Hippocampal formation (tissue), 2 donors: ENCODE data around the gene RHBDD1.

Experiments
- DNase-seq, 2 donors: peaks; one replicate each; lab custom pipeline; 2025; lab: John Stamatoyannopoulos, UW

Gene RHBDD1

DNA sequence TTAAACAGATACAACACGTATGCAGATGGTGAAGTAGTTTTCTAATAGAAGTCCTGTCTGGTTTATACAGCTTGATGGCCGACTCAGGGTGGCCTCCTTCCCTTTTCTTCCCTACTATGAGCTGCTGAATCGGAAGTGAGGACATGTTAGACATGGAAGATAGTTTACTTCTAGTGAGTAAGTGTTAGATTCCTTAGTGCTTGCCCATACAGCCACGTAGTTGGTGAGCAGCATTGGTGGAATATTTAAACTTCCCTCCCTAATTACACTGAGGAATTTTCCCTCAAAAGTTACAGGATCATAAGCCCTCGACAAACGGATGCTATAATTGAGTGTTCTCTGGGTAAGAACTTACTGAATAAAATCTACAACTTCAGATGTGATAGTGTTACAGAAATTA, 52.1 kb downstream of the RHBDD1 start:
- no peak for DNase-seq

DNA sequence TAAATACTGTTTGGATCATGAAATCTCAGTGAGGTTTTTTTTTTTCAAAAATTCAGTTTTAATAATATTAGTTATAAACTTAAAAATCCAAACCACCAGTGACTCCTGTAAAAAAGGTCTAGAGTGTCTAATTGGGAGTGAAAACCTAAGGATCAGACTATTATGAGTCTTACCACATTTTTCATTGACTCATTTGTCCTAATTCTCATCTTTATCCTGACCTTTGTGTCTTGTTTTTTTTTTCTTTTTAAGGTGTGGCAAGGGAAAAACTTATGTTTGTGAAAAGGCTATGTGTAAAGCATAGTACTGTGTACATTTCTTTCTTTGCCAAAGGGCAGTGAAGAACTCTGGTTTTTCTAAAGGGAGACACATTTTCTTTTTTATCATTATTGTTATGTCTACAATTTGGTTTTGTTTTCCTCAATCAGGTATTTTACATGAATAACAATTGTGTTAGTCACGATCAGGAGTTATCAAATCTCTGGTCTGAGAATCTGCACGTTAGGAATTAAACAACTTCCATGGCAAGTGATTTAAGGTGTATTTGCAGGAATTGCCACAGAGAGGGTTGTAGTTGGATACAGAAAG, 52.6 kb downstream of the RHBDD1 start:
- DNase-seq, result no peak

DNA sequence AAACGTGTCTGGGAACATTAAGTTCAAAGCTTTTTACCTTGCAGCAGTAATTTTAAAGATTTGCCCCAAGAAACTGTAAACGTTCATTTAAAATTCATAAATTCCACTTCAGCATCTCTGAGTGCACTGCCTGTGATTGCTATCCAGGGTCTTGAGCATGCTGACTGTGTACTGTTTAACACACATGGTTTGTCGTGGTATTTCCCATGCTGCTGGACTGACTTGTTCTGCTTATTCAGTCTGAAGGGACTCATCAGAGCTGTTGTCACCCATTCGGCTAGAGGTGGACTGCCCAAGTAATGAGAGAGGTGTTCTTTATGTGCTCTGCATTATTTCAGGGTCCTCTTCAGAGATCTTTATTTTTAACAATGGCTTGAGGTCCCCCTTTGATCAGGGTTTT, 53.1 kb downstream of the RHBDD1 start:
- no peak for DNase-seq

DNA sequence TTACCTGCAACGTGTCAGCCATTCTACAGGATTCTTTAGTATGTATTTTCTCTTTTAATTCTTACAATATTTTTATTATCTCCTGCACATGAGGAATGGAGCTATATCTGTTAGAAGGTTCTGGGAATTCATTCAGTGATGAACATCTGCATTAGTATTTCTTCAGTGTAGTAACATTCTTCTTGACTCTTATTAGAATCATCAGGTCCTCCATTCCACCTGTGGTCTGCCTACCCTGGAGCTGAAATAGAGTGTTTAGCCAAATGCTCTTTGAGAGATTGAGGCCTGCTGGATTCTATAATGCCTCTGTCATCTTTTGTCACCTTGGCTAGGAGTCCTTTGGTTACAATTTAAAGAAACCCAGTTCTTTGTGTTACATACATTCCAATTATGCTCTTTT, 54.4 kb downstream of the RHBDD1 start:
- no peak for DNase-seq

DNA sequence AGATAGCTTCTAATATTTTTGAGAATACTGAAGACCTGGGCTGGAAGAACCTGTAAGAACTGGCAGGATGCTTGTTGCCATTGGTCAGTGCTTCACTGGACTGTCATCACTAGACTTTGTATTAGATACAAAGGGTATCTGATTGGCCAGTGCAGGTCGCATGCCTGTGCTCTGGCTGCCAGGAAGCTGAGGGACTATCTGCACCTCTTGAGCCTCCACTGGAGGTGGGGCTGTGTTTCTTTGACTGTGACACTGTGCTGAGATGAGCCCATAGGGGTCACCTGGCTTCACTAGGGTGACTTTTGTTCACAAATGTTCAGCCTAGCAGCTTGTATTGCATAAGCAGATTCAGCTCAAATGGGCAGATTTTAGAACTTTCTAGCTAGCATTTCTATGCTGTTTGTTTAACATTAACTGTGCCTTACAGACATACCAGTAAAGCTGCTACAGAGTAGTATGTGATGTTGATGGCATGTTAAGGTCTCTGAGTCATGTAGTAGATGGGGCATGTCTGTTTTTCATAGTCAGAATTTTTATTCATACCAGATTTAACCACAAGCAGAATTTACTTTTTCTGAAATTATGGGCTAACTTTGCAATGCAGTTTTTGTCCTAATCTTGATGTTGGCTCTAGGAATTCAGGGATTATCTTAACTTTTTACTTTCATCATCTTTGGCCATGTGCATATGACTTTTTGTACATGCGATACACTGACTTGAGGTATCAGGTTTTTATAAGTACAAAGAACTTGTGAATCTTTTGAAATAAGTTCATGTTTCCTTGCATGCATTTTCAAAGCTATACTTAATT, 56.1 kb downstream of the RHBDD1 start:
- no peak for DNase-seq

DNA sequence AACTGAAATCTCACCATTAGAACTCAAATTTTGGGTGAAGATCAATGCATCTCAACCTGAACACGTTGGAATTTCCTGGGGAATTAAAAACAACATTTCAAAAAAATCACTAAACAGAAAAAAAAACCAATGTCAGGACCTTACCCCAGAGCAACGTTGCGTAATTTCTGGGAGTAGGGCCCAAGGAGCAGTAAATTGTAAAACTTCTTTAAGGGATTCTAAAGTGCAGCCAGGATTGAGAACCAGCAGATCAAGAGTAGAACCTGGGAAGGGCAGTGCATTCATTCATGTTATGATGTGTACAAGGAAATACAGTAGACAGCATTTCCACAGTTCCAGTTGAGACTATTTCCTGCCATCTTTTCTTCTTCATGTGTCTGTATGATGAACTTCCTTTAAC, 56.9 kb downstream of the RHBDD1 start:
- DNase-seq, result no peak

DNA sequence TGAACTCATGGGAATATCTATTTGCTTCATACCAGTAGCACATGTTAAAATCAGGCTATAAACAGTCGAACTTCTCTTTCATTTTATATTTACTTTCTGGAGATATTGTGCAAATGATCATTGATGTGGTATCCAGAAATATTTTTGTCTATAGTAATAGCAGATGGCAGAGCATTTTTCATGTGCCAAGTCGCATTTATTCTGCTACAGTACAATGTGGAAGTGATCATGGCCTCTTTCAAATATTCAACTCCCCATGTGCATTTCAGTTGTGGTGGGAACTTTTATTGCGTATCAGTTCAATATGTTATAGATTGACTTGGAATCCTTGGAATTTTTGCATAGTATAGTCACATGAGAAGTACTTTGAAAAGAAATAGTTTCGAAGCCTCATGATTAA, 57.4 kb downstream of the RHBDD1 start:
- DNase-seq, result no peak

DNA sequence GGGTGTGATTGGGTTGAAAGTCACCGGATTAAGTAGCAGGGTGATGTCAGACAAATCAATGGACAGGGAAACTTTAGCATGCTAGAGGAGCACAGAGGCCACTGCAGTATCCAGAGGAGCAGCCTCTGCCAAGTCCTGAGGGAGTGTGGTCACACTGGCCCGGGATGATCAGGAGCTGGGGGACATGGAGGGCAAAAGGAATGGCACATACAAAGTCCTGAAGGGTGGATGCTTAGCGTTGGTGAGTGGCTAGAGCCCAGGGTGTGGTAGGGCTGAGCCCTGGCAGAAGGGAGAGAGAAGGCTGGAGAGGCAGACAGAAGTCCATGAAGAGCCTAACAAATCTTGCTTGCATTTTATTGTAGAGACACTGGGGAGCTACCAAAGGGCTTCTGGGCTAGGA, 58.9 kb downstream of the RHBDD1 start:
- DNase-seq, result no peak

DNA sequence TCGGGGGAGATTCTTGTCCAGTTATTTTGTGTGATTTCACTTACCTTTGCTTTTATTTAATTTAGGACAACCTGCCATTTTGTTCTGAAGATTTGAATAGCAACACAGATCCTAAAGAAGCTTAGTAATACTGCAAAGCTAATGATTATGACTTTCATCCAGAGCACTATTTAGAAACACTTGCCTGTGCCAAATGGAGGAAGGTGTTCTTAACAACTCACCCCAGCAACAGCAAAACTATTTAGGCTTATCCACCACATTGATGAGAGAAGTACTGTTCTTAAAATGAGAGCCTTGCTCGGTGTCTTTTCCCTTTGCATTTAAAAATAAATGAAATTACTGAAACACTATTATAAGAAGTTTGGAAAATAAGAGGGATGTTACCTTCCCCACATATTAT, 59.7 kb downstream of the RHBDD1 start:
- no peak for DNase-seq

DNA sequence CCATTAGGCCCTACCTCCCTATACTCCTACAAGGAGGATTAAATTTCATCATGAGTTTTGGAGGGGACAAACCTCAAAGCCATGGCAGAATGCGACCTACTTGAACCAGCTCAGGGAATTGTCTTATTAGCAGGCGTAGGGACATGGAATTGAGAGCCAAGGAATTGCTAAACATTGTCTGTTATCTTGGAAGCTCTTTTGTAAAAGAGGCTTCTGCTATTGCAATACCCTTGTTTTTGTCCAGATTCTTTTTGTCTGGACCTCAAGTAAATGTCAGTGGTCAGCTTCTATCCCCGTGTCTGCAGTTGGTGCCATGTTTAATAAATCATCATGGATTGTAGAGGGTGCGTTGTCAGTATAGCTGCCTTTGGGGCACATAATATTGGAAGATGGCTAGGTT, 62.3 kb downstream of the RHBDD1 start:
- no peak for DNase-seq

DNA sequence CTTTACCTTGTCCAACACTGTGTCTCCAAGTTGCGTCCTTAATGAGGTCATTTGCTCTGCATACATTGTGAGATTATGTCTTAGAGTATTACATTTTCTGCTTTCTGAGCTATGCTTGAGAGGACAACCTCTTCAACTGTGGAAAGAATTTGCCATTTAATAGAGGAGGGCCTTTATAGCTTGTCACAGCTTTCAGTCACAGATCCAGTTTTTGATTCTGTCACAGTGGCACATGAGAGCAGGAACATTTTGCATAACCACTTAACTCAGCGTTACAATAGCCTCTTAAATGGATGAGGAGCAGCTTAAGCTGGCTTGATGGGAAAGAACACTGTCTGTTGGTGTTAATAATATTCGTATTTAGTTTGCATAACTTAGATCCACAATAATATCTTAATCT, 63.0 kb downstream of the RHBDD1 start:
- no peak for DNase-seq

DNA sequence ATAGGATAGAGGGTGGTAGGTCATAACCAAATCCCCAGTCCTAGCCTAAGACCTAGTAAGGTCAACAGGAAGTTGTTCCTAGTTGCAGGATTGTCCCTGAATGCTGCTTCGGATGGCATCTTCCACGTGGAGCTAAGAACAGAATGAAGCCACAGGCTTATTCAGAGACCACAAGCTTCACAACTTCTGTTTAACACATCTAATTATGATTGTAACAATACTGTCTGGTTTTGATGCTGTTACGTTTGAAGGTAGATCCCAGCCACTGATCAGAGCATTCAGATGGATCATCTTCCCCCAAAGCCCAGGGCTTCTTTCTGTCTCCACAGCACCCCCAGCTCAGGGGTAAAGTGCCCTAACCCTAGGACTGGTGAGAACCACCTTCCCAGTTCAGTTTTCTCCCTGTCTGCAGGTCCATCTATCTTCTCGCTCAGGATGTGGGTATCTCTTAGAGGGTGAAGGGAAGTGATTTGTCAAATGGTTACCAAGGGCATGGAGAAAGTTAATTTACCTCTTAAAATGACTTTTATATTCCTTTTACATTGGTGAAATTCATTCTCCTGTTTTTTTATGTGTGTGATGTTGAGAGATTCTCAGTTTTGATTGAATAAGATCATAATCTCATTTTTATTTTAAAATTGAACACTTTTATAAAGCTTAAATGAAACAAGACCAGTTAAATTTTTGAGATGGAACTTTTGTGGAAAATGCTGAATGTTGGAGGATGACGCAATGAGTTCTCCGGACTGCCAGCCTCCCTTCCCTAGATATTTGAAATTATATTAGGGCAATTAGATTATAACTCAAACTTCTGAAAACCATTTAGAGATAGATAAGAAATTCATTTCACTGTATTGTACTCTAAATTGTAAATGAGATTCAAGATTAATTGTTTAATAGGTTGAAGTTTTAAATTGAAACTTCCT, 66.5 kb downstream of the RHBDD1 start:
- no peak for DNase-seq

DNA sequence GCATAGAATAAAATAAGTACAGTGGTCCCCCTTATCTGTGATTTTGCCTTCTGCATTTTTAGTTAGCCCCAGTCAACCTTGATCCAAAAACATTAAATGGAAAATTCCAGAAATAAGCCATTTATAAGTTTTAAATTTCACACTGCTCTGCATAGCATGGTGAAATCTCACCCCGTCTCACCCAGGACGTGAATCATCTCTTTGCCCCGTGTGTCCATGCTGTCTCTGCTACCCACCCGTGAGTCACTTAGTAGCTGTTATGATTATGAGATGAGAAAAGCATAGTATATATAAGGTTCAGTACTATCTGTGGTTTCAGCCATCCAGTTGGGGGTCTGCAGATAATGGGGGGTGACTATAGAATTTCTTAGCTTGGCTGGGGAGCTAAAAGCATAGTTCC, 67.3 kb downstream of the RHBDD1 start:
- DNase-seq, result no peak

DNA sequence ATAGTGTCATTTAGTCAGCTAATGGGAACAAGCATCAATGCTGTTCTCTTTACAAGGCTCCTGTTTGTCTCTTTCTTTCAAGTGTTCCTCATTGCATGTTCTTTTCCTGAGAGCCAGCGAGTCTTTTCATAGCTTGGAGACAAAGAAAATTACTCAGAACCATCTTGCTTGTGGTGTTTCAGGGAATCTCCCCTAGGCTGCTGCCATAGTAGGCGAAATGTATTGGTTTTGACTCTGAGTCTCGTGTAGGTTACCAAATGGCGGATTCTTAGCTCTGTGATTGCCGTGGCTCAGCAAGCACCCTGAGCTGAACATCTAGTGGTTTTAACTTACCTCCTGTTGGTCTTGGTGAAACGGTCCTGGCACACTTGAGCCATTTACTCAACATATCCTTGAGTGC, 68.7 kb downstream of the RHBDD1 start:
- no peak for DNase-seq

DNA sequence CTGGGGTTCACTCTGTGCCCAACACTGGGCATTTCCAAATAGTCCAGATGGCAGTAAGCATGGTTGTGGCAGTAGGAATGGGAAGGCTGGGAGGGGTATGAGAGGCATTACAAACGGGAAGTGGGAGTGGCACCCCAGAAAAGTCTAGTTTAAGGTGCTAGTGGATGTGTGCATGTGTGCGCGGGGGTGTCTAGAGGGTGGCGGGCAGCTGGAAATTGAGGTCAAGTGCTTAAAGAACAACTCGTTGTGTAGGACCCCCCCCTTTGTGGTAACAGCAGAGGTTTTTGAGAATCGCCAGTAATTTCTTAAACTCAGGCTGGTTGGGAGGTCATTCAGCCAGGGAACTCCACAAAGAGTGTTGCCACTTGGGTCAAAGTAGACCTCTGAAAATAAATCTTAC, 69.9 kb downstream of the RHBDD1 start:
- no peak for DNase-seq

DNA sequence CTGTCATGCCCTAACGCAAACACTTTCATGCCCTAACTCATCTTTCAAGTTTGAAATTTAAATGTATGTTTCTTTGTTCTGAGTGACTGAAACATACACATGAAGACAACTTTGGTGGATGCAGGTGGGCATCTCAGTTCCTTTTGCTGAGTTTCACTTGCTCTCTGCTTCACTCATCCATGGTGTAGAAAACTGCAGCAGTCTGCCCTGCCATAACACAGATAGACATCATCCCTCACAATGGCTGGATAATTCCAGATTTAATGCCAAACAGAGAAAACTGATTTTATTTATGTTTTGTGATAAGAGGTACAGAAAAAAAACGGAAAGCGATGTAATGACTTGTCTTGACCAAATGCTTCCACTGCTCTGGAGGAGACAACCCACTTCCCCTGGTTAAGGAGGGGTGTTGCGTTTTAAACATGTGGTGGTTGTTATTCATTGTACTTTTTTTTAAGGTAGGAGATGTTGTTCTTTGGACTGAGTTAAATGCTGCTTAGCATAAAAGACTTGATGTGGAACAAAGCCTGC, 70.4 kb downstream of the RHBDD1 start:
- no peak for DNase-seq

DNA sequence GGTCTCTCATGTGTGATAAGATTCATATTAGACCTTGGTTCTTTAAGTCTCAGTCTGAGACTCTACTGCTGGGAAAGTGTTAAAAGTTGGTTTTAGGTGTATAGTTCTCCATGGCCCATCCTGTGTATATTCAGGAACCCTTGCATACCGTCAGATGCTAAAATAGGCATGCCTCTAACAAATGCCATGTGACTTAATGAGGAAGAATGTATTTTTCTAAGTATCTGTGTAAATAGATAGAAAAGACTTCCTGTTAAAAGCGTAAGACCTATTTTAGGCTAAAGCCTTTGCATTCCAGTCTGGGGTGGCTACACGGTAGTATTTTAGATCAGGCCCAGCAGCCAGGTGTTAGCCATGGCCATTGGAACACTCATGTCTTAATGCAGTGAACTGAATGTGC, 73.3 kb downstream of the RHBDD1 start:
- no peak for DNase-seq

DNA sequence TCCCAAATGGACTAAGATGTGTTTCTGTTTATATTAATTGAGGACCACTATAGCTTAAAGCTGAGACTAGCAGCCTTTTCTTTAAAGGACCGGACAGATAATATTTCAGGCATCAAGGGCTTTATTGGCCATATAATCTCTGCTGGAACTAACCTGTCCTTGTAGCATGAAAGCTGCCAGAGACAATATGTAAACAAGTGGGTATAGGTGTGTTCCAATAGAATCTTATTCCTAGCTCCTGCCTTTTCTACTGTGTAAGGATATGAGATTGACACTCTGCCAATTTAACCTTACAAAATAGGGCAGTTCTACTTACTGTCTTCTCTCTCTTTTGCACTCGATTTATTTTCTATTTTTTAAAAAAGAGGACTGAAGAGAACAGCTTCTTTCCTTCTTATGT, 74.0 kb downstream of the RHBDD1 start:
- no peak for DNase-seq

DNA sequence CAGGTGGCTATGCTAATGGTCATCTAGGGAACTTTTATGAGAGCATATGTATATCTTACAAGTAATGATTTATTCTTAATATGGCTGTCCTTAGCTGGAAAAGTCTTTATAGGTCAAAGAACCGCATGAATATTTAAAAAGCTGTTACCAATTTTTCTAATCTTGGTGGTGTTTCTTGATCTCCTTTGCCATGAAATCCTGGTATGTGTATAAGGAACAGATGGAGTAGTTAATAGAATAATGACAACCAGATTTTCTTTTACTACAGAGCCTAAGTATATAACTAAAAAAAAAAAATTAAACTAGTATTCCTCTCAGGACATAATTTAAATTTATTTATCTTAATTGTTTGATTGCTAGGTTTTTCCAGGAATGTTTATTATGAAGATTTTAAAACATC, 74.5 kb downstream of the RHBDD1 start:
- no peak for DNase-seq

DNA sequence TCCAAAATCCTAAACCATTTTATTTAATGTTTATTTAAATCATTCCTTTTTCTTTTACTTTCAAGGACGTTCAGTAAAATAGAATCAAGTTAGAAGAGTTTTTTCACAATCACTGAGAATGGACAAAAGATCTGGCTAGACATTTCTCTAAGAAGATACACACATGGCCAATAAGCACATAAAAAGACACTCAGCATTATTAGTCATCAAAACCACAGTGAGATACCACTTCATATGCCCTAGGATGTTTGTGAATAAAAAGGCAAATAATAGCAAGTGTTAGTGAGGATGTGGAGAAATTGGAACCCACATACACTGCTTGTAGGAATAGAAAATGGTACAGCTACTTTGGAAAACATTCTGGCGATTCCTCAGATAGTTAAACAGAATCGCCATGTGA, 76.1 kb downstream of the RHBDD1 start:
- DNase-seq, result no peak

DNA sequence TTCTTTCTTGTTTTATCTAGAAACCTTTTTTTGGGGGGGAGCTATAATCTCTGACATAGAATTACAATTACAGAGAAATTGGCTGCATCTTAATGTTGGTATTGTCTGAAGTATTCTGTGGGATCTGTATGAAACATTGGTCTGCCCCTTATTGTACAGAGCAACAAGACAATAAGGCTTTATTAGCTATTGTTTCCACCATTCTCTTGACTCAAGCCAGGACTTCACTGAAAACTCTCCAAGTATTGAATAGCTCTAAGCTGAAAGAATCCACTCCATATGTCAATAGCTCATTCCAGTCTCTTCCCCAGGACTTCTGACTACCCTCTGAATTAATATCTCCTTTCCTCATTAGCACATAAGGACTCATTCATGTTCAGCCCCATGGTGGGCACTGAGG, 77.8 kb downstream of the RHBDD1 start:
- no peak for DNase-seq

DNA sequence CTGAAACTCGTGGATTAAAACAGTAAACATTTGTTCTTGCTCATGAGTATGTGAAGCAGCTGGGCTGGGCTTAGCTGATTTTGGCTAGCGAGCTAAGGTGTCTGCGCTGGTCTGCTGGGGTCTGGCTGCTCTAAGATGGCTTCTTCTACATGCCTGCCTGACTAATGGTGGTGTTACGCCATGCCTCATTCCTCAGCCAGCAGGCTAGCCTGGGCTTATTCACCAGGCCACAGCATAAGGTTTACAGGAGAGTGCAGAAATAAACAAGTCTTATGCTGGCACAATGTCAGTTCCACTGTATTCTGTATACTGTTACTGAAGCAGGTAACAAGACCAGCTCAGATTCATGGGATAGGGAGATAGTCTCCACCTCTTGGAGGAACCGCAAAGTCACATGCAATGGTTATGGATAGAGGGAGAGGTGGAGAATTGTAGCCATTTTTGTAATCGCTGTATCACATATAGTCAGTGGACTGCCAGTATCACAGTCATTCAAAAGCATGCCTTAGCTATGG, 80.0 kb downstream of the RHBDD1 start:
- no peak for DNase-seq
